Nucleus accumbens (tissue), 56 donors: Measurements from ENCODE around the gene CDH23.
A peak's percentile ranks its signal among the peaks of the same experiment; 100 is the strongest.

Experiments used
- DNase-seq, 56 donors: peaks; one replicate each; lab custom pipeline; 2025; lab: John Stamatoyannopoulos, UW

CDH23 gene

GRCh38 chr10:71478173-71478572, 81.5 kb downstream of the CDH23 start:
- DNase-seq = no peak

DNA sequence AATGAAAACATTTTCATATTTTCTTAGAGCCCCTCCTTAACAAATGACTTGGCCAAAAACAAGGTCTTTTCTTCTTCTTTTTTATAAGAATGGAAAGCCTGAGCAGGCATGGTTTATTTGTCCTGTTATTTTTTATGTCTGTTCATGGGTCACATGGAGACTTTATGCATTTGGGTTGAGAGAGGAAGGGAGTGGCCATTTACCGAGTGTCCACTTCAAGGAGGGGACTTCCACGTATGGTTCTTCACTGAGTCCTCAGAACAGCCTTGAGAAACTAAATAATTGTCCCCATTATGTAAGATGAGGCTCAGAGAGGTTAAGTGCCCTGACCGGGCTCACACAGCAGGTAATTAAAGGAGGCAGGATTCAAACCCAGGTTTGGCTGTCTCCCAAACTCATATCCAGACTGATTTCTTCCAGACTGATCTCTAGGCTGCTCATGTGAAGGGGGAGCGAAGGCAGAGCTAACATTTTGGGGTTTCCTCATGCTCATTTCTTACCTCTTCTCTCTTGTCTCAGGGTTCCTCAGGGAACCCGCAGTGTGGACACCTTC, 82.2 kb downstream of the CDH23 start:
- DNase-seq = no peak

DNA sequence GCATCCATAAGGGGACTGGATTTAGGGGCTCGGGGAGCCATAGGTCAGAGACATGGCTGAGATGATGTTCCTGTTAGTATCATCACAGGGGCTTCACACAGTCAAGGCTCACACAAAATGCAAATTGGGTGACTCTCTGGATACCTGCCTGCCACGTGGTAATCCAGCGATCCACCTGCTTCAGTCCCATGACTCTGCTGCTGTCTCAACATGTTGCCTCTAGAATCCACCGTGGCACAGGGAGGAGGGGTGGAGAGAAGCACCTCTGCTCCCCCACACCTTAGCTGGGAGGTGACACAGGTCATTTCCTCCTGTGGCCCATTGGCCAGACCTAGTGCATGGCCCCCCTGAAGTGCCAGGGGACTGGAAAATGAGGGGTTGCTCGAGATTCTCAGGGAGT, 83.1 kb downstream of the CDH23 start:
- no peak for DNase-seq

DNA sequence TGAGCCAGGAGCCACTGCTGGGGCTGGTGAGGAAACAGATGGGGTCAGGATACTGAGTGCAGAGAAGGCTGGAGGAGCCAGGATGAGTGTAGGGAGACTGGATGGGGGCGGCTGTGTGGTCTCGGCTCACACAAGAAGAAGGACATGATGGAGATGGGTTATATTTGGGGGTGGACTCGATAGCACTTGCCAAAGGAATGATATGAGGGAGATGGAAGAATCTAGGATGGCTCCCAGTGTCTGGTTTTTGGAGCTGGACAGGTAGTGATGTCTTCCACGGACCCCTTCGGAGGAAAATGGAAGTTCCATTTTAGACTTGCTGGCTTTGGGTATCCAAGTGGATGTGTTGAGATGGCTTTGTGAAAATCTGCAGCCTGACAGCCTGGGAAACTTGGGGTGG, 83.9 kb downstream of the CDH23 start:
- DNase-seq = no peak

- no peak for DNase-seq
Observed at GRCh38 chr10:71481746-71482410, 85.2 kb downstream of the CDH23 start.

GRCh38 chr10:71482620-71483019, 85.9 kb downstream of the CDH23 start:
- DNase-seq = no peak

DNA sequence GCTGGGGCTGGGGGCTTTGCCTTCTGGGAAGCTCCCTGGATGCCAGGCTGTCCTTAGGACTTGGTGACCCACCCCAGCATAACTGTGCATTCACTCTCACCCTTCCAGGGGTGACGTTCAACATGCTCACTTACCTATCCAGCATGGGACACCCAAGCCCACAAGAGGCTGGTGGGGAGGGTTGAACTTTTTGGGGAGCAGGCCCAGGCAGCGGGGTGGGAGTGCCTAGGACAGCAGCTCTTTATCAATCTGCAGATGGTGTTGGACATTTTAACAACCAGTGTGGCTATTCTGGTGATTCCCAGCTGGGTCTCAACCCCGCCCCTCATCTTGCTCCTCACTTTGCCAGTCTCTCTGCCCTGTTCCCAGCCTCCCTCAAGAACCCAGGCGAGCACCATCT, 86.4 kb downstream of the CDH23 start:
- no peak for DNase-seq

DNA sequence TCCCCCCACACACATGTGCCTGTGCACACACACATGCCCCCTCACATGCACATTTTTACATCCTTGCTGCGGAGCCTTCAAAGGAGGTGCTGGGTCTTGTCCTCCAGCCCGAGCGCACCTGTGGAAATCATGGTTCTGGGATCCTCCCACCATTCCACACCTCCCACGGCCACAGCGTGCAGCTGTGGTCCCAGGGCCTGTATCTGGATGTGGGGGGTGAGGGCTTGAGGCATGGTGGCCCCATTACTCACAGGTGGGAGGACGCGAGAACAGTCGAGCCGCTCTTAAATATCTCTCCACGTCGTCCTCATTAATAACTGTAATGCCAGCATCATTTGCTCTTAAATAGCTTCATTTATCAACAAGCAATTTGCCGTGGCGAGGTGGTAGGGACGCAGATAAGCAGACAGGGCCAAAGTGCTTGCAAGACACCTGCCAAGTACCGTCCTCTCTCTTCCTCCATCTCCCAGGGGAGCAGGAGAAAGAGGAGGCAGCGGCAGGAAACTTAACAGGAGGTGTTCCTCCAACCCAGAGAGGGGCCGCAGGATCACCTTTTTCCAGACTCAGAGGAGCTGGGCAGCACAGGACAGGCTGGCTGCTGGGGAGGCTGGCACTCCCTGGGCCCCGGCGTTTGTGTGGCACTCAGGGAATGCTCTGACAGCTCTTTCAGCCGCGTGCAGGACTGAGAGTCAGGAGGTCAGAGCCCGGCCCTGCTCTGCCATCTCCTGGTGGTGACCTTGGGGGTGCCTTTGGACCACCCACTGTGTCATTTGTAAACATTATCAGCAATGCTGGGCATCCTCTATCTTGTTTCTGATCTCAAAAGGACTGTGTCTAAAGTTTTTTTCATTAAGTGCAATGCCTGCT, 87.4 kb downstream of the CDH23 start:
- no peak for DNase-seq

DNA sequence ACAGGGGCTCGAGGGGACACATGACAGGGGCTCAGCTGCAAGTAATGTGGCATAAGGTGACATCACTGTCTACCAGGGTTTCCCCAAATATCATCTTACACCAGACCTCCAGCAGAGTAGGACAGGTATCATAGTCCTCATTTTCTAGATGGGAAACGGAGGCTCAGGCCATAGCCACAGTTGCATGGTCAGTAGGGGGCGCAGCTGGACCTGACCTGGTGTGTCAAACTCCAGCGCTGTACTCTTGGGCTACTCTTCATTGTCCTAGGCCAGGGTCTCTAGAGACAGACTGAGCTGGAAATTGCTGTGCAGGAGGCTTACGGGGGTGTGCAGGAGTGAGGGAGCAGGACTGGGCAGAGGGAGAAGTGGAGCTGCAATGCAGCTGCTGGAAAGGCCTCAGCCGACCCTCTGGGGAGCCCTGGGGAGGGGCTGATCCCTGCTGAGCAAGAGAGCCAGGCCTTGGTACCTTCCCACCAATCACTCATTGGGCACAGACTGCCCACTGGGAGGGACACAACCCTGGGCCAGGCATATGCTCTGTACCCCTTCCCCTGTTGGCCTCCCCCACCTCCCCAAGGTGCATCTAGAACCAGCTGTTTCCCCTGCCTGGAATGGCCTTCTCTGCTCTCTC, 89.9 kb downstream of the CDH23 start:
- peak in 25 of 56 donors; percentile 4 to 72 (median 15) for DNase-seq

GRCh38 chr10:71487726-71488125, 91.0 kb downstream of the CDH23 start:
- no peak for DNase-seq

GRCh38 chr10:71489077-71489476, 92.4 kb downstream of the CDH23 start:
- DNase-seq = no peak

- no peak for DNase-seq
Observed at GRCh38 chr10:71492872-71493271, 96.2 kb downstream of the CDH23 start.

- DNase-seq = no peak
Observed at GRCh38 chr10:71493741-71494140, 97.0 kb downstream of the CDH23 start.

DNA sequence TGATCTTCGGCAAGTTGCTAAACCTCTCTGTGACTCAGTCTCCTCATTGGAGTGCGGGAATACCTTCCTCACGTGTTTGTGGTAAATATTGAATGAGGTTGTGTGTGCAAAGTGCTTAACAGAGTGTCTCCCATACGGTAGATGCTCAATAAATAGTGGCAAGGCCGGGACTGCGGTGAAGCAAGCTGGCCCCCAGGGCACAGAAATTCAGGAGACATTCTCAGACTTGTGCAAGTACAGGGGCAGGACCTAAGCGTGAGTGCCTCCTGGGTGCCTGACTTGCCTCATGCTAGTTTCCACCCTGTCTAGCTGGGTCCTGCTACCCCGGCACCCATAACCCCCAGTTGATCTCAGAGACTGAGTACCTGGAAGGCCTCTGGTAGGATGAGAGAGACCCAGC, 97.8 kb downstream of the CDH23 start:
- no peak for DNase-seq

DNA sequence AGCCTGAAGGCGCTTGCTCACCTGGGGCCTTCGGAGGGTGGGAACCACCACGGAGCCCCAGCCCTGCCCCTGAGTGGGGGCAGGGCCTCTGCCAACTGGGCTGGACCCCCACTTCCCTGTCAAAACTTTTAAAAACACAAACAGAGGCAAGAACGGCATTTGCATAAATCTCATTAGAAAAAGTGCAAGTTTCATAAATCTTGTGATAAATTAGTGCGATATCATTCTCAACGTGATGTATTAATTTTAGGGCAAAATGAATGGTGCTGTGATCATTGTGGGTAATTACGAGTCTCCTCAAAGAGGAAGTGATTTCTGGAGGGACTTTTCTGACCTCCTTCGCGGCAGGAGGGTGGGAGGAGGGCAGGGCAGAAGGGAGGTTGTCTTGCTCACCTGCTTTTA, 98.3 kb downstream of the CDH23 start:
- DNase-seq = no peak

- no peak for DNase-seq
Observed at GRCh38 chr10:71496927-71497762, 100.4 kb downstream of the CDH23 start.

DNA sequence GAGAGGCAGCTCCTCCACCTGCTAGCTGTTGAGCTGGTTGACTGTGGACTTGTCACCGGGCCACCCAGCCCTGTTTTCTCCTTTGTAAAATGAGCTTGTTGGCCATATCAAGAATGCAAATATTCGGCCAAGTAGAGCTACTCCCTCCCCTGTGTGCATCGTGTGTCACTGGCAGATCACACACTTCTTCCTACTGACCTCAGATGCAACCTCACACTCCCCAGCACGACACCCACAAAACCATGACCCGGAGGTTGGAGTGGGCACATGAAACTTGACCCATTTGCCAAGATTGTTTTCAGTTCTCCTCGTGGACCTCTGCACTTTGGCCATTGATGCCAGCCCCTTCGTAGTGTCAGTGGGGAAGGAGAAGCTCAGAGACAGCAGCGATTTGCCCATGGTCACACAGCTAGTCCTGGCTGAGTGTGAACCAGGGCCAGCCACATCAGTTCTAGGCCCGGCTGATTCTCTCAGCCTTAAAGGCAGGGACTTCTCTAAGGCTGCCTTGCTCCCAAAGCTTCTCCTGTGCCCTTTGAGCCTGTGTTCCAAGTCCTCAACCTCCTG, 101.1 kb downstream of the CDH23 start:
- no peak for DNase-seq

DNA sequence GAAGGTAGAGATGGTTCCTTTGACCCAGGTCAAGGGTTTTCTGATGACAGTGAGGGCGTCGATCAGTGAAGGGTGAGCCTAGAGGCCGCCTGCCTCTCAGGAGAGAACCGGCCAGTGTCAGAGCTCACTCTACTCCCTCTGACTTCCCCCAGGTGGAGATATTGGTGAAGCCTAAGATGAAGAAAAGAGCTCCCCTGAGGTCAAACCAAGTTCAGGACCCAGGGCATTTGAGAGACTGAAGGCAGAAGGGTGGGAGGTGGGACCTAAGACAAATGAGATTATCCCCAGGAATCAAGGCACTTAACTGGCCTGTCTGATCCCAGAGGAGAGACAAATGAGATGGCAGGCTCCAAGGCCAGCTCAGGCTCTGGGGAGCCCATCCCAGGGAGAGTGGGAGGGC, 104.7 kb downstream of the CDH23 start:
- DNase-seq = no peak

- no peak for DNase-seq
Observed at GRCh38 chr10:71502190-71502589, 105.5 kb downstream of the CDH23 start.

DNA sequence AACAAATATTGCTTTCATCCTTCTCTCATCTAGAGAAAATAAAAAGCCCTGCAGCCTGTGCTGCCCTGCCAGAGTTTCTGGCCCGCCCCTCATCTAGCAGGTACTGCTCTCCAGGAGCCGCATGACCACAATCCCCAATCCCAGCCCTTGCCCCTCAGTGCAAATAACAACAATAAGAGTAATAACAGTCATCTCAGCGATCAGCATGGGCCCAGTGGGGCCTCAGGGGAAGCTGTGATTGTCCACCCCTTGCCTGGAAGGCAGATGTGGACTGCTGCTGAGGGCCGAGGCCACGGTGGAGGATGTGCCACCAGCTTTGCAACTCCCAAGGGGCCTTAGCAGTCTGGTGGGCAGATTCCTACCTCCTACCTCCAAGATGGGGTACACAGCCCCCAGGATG, 106.1 kb downstream of the CDH23 start:
- no peak for DNase-seq
